ENCODE results near the gene RNASE8.

Gene RNASE8

DNA sequence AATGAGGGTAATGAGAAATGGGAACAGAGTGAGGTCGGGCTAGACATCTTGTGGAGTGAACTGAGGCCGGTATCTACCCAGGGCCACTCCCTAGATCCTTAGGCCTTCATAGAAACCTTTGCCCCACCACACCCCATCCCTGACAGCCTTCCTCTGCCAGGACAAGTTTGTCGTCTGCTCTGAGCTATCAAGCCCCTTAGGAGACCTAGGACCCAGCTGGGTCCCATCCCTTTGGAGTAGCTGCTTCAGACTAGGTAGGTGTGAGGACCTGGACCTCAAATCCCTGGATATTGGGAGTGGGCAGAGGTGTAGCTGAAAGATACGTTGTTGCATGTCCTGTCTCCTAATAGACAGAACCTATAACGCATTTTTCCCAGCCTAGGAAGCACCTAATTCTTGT, 43.3 kb downstream of the RNASE8 start, which contains the start of gene TMEM253:
TMEM253 (plus strand) TSS at position 136 of the 400 bp plus-strand sequence. CDS start 278 bp downstream, outside the sequence.
- TF ChIP-seq CTCF (IDR thresholded peaks at IDR 0.05) = no peak

DNA sequence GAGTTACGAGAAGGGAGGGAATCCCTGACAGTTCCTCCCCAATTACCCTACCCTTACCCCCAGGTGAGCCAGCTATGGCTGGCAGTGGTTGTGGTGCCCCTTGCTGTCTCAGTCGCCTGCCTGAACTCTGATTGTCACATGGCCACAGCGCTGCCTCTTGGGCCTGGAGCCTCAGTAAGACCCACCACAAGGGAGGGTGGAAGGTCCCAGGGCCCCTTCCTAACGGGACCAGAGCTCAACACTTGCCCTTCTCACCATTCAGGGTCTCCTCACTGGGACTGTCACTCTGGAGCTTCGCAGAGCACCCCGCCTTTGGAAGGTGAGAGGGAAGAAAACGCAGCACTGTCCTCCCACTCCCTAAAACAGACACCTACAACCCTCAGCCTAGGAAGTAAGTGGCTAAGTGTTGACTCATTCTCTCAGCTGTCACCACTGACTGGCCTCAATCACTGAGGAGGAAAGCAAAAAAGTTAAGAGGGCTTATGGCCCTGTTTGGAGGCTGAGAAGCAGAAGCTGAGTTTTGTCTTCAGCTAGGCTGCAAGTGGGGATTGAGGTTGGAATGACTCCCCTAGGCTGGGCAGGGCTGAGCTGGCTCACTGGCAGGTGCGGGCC, 44.3 kb downstream of the RNASE8 start:
- TF ChIP-seq CTCF (IDR thresholded peaks at IDR 0.05) = no peak

- TF ChIP-seq CTCF (IDR thresholded peaks at IDR 0.05) = no peak
Observed at GRCh38 chr14:21102521-21103410, 45.1 kb downstream of the RNASE8 start.

- TF ChIP-seq CTCF (IDR thresholded peaks at IDR 0.05) = peak; percentile 67
Observed at GRCh38 chr14:21103411-21103709, 45.7 kb downstream of the RNASE8 start.

DNA sequence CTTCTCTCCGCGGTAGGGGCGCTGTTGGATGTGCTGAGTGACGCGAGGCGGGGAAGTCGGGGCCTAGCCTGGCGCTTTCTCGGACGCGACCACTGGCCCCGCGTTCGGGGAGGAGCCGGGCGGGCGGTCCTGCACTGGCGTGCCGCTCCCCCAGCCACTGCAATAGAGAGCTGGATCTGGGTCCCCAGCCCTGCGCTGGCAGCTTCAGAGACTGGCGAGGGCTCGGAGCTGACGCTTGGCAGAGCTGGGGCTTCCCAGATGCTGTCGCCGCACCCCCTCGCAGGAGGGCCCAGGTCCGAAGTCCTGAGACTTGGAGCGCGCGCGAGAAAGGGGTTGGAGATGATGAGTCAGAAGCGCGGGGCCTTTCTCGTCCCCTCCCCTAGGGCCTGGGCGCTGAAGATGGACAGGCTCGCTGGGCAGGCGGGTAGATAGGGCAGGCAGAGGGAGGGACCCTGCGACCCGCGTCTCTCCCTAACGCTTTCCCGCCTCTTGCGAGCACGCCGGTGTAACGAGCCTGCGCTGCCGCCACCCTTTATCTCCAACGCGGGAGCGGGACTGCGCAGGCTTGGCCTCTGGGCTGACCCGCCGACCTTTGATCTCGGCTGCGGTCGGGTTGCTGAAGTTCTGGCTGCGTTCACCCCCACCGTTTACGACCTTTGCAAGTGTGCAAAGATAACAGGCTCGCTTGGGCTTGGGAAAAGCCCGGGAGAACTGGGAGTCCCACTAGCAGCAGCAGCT, 46.3 kb downstream of the RNASE8 start:
- TF ChIP-seq CTCF (IDR thresholded peaks at IDR 0.05) = no peak

GRCh38 chr14:21104448-21105060, 46.9 kb downstream of the RNASE8 start:
- TF ChIP-seq CTCF (IDR thresholded peaks at IDR 0.05) = peak; percentile 90

- no peak for TF ChIP-seq CTCF (IDR thresholded peaks at IDR 0.05)
Observed at GRCh38 chr14:21105095-21105494, 47.5 kb downstream of the RNASE8 start.

All from LNCAP (cell line).